LNCaP clone FGC (cell line): ENCODE data around the gene NEDD4L.
A peak's percentile ranks its signal among the peaks of the same experiment; 100 is the strongest.

Experiments
- DNase-seq: peaks from one replicate; pipeline ENCODE4 v3.0.0-alpha.2; 2011; ENCODE audit warnings: low read depth
- H3K4me3 ChIP-seq: 2 replicates; pipeline ENCODE4 v1.5.1; 2011; ENCODE audit warnings: mild to moderate bottlenecking, low read depth, low read length, control low read depth
- TF ChIP-seq, protein P1 (sequence below): IDR thresholded peaks from 2 replicates; pipeline ENCODE4 v1.5.1; 2012; ENCODE audit warnings: mild to moderate bottlenecking; ENCODE audit not compliant: control insufficient read depth, insufficient read depth; ENCODE audit errors: extremely low read depth

The NEDD4L gene

DNA sequence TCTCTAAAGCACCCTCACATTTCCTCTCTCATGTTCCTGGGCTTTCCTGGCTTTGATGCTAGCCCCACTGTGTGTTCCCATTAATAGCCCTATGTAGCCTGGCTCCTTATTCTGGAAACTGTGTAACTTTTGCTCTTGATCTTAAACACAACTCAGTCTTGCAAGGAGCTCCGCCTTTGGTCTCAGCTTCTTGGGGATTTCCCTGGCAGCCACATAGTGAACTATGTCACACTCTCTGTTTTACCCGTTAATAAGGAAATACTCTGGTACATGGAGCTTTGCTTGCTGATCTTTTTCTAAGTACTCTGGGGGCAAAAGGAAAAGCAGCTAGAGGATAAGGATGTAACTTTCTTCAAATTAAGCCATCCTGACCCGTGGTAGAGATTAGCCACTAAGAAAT is 259.3 kb downstream of the NEDD4L start:
- TF ChIP-seq, protein P1, sequence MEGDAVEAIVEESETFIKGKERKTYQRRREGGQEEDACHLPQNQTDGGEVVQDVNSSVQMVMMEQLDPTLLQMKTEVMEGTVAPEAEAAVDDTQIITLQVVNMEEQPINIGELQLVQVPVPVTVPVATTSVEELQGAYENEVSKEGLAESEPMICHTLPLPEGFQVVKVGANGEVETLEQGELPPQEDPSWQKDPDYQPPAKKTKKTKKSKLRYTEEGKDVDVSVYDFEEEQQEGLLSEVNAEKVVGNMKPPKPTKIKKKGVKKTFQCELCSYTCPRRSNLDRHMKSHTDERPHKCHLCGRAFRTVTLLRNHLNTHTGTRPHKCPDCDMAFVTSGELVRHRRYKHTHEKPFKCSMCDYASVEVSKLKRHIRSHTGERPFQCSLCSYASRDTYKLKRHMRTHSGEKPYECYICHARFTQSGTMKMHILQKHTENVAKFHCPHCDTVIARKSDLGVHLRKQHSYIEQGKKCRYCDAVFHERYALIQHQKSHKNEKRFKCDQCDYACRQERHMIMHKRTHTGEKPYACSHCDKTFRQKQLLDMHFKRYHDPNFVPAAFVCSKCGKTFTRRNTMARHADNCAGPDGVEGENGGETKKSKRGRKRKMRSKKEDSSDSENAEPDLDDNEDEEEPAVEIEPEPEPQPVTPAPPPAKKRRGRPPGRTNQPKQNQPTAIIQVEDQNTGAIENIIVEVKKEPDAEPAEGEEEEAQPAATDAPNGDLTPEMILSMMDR: no peak
- H3K4me3 ChIP-seq: no peak overlapping the region
- DNase-seq: no peak

DNA sequence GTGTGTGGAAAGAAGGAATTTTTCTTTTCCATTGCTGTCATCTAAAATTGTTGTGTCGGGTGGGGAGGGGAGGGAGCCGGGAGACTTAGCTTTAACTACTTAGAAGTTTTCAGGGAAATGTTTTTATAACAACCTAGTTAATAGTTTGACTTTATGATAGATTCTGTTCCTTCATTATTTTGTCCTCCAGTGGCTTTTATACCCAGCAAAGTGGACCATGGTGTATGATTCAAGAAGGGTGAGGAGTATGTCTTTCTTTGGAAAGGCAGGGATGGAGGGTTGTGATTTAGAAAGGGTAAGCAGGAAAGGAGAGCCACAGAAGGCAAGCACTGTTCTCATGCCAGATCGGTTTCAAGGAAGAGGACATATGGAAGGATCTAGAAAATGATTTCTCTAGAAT is 261.8 kb downstream of the NEDD4L start:
- TF ChIP-seq, protein P1: no peak

DNA sequence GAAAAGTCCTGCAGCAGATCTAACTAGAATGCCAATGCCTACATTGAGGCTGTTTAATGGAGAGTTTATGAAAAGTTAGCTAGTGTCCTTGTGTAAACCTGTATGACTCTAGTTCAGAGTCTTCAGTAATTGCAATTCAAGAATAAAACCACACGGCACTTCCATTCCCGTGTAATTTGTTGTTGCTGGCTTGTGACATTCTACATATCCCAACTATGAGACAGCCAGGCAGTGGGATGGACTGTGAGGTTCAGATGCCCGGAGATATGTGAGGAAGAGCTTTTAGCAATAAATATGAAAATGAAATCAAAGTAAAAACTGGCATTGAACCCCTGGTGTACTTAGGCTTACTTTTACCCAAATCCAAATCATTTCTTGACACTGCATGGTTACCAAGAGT is 263.4 kb downstream of the NEDD4L start:
- no peak for DNase-seq
- TF ChIP-seq, protein P1: no peak
- H3K4me3 ChIP-seq: no peak overlapping the region

More for the DNA sequence above, 261.8 kb downstream of the NEDD4L start:
- no peak for DNase-seq
- H3K4me3 ChIP-seq: no peak overlapping the region

DNA sequence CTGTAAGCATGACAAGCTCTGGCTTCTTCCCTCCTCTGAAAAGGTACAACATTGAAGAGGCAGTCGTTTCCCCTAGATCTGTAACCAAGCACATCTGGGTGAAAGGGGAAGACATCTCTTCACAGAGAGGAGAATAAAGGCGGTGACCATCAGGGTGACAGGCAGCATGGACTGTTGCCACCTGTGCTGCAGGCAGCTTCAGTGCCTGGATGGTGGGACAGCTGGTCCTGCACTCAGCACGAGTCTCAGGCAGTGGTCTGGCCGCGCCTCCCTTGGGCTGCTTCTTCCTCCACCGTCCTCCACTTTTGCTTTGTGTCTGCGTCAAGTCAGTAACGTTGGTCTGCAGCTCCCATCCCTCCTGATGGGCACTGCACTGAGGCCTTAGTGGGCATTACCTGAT is 264.4 kb downstream of the NEDD4L start:
- H3K4me3 ChIP-seq: no peak overlapping the region
- TF ChIP-seq, protein P1: no peak
- no peak for DNase-seq

DNA sequence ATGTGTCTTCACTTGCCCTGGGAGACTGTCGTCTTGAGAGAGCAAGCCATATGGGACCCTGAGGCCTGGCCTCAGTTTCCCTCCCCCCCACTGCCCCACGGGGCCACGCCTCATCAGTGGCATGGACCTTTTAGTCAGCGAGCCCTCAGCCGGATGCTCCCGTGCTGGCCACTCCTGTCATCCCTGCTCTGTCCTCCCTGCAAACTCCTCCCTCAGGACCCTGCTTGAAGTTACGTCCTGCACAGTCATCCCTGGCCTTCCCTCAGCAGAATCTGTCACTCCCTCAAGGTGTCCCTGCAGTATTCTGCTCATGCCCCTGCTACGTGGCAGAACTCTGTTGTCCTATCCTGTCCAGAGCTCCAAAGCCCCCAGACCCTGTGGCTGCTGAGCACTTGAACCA is 265.1 kb downstream of the NEDD4L start:
- no peak for DNase-seq
- H3K4me3 ChIP-seq: no peak overlapping the region
- TF ChIP-seq, protein P1: no peak

DNA sequence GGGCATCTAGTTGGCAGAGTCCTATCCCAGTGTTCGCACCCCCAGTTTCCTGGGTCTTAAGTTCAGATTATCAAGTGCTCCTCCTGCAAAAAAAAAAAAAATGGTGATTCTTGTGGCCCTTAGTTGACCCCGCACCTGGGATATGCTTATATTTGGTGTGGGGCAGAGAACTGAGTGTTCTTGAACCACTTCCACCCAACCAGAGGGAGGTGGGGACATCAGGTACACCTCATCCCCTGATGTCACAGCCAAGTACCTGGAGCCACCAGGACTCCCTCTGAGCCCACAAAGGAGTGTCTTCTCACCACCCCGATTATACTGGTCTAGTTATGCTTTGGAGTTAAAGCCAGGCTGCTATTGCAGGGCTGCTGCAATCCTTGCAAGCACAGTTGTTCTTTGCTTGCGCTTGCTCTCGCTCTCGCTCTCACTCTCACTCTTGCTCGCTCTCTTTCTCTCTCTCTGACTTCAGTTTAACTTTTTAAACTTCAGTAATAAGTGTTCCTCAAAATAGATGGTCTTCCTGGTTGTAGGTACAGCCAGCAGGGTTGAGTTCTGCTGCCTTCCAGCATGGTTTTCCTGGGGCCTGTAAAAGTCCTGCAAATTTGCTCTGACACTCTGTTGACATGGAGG is 265.7 kb downstream of the NEDD4L start:
- no peak for DNase-seq
- H3K4me3 ChIP-seq: no peak overlapping the region
- TF ChIP-seq, protein P1: no peak

DNA sequence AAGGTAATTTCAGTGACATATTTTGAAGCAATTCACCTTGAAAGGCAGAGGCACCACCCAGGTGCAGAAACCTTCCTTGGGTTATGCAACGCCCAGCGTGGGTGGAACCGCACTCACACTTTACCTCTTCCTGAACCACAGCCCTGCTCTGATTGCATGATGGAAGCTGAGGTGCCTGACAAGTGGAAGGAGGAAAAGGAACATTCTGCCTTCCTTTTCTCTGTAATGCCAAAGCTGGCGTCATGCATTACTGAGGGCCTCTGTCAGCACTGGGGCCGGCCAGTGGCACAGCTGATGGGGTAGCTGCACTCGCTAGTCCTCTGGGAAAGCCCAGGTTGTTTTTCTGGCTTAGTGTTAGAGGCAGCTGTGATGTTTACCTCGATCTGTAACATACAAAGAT is 266.5 kb downstream of the NEDD4L start:
- TF ChIP-seq, protein P1: no peak
- H3K4me3 ChIP-seq: no peak overlapping the region
- peak; percentile 55 for DNase-seq
